Colonic mucosa (tissue), 4 donors: ENCODE data around the gene PREX1. TPM values are rescaled to one million over a fixed set of nuclear protein-coding genes. Genes with fewer than 3 reads are reported as not detected.

ENCODE experiments used
- DNase-seq: peaks from one replicate; pipeline ENCODE4 v3.0.0-alpha.2; 2020
- H3K27ac ChIP-seq: fragments of 200-600 bp; one replicate; pipeline ENCODE4 v1.8.0; 2021
- H3K27me3 ChIP-seq: fragments of 200-600 bp; one replicate; pipeline ENCODE4 v1.8.0; 2021
- H3K36me3 ChIP-seq: fragments of 200-600 bp; one replicate; pipeline ENCODE4 v1.8.0; 2021
- H3K4me1 ChIP-seq: fragments of 200-600 bp; one replicate; pipeline ENCODE4 v1.8.0; 2021; ENCODE audit warnings: mild to moderate bottlenecking
- H3K4me3 ChIP-seq: fragments of 200-600 bp; one replicate; pipeline ENCODE4 v1.8.0; 2021
- H3K9ac ChIP-seq, 2 donors: one replicate each; pipeline ENCODE4 v1.7.0; 2013; ENCODE audit warnings: control low read depth in 2 of 2, low read depth in 2 of 2, low read length in 2 of 2
- H3K9me3 ChIP-seq: fragments of 200-600 bp; one replicate; pipeline ENCODE4 v1.8.0; 2021
- CTCF ChIP-seq: fragments of 200-600 bp; IDR thresholded peaks from one replicate; pipeline ENCODE4 v1.8.0; 2022; ENCODE audit warnings: antibody characterized with exemption, mild to moderate bottlenecking
- intact Hi-C: fragments of 100-400 bp; cut with DNase I; formaldehyde crosslinking; loops from one replicate; pipeline ENCODE4 v1.14.1; 2022
- total RNA-seq, 2 donors: library from RNA; stranded (reverse); fragmentation: NEBNext Ultra II Directional in 1 of 2; extraction: Animal tissue kit (Norgen Biotek cat#: 25700) in 1 of 2; gene quantifications; one replicate each; pipeline ENCODE4 v1.2.1, GENCODE V29; 2021
- donor health status: healthy.
- donor health status: DM: no; HTN: no; CAD: no.
- donor health status: DM: no; HTN: no; CAD: no.

The PREX1 gene
- total RNA-seq, 2 donors from 2014 or later = 7.2 to 24.6 TPM

GRCh38 chr20:48603819-48604405, 223.9 kb downstream of the PREX1 start:
- H3K27ac ChIP-seq = no peak overlapping the region
- DNase-seq = no peak
- H3K9me3 ChIP-seq = no peaks in the 10 kb centered on the region
- TF ChIP-seq CTCF = no peak
- intact Hi-C loops = no loop called here
- H3K27me3 ChIP-seq = no peaks in the 10 kb centered on the region
- no peak overlapping the region for H3K9ac ChIP-seq
- H3K4me1 ChIP-seq = no peaks in the 10 kb centered on the region
- H3K36me3 ChIP-seq = no peaks in the 10 kb centered on the region
- no peak overlapping the region for H3K4me3 ChIP-seq

- no peaks in the 10 kb centered on the region for H3K4me1 ChIP-seq
- no peak for TF ChIP-seq CTCF
- no peak overlapping the region for H3K27ac ChIP-seq
- H3K4me3 ChIP-seq = no peak overlapping the region
- intact Hi-C loops = no loop called here
- DNase-seq = no peak
- no peaks in the 10 kb centered on the region for H3K27me3 ChIP-seq
- H3K9me3 ChIP-seq = no peaks in the 10 kb centered on the region
- H3K36me3 ChIP-seq = no peaks in the 10 kb centered on the region
- H3K9ac ChIP-seq = no peak overlapping the region
These were observed 224.5 kb downstream of the PREX1 start for GRCh38 chr20:48603116-48603818.

- Histone ChIP-seq H3K4me3 (no peak overlapping the region), H3K36me3 (no peaks in the 10 kb centered on the region), H3K27ac (no peak overlapping the region), H3K9ac (no peak overlapping the region), H3K4me1 (no peaks in the 10 kb centered on the region), H3K9me3 (no peaks in the 10 kb centered on the region), H3K27me3 (no peaks in the 10 kb centered on the region)
- no peak for TF ChIP-seq CTCF
- DNase-seq = no peak
- intact Hi-C loops = no loop called here
These were observed 226.0 kb downstream of the PREX1 start for GRCh38 chr20:48601798-48602197.

GRCh38 chr20:48600470-48600945, 227.3 kb downstream of the PREX1 start:
- Histone ChIP-seq H3K27ac (no peak overlapping the region), H3K4me1 (peaks cover 4% of the 10 kb centered on the region), H3K9ac (no peak overlapping the region), H3K9me3 (no peaks in the 10 kb centered on the region), H3K27me3 (no peaks in the 10 kb centered on the region), H3K4me3 (no peak overlapping the region), H3K36me3 (no peaks in the 10 kb centered on the region)
- intact Hi-C loops = no loop called here
- DNase-seq = no peak
- no peak for TF ChIP-seq CTCF

GRCh38 chr20:48599748-48600469, 227.9 kb downstream of the PREX1 start:
- no peak for DNase-seq
- H3K27ac ChIP-seq = no peak overlapping the region
- no peaks in the 10 kb centered on the region for H3K9me3 ChIP-seq
- no peak for TF ChIP-seq CTCF
- H3K27me3 ChIP-seq = no peaks in the 10 kb centered on the region
- H3K4me1 ChIP-seq = peaks cover 6% of the 10 kb centered on the region
- H3K9ac ChIP-seq = no peak overlapping the region
- intact Hi-C loops = no loop called here
- no peak overlapping the region for H3K4me3 ChIP-seq
- no peaks in the 10 kb centered on the region for H3K36me3 ChIP-seq
